Ascending aorta (tissue), 2 donors: ENCODE data around the gene SMAD6. TPM values are rescaled to one million over a fixed set of nuclear protein-coding genes. Genes with fewer than 3 reads are reported as not detected.
A peak's percentile ranks its signal among the peaks of the same experiment; 100 is the strongest.

ENCODE experiments used
- DNase-seq, 2 donors: peaks; one replicate each; pipeline ENCODE4 v3.0.0-alpha.2; 2019; ENCODE audit warnings: low spot score in 2 of 2
- H3K27ac ChIP-seq, 2 donors: fragments of 200-600 bp; sonication (generic); one replicate each; pipeline ENCODE4 v1.5.1; 2016 to 2017; ENCODE audit warnings: mild to moderate bottlenecking in 1 of 2
- H3K27me3 ChIP-seq: fragments of 200-600 bp; sonication (generic); one replicate; pipeline ENCODE4 v1.5.1; 2017
- H3K36me3 ChIP-seq, 2 donors: fragments of 200-600 bp; sonication (generic); one replicate each; pipeline ENCODE4 v1.5.1; 2016
- H3K4me1 ChIP-seq, 2 donors: fragments of 200-600 bp; sonication (generic); one replicate each; pipeline ENCODE4 v1.5.1; 2016 to 2017; ENCODE audit warnings: mild to moderate bottlenecking in 1 of 2
- H3K4me3 ChIP-seq, 2 donors: fragments of 200-600 bp; sonication (generic); one replicate each; pipeline ENCODE4 v1.5.1; 2016 to 2017; ENCODE audit warnings: mild to moderate bottlenecking in 1 of 2
- H3K9me3 ChIP-seq, 2 donors: fragments of 200-600 bp; sonication (generic); one replicate each; pipeline ENCODE4 v1.5.1; 2016
- CTCF ChIP-seq, 3 experiments: fragments of 200-600 bp in 2 of 3; fragments of 450-650 bp in 1 of 3; sonication (generic) in 2 of 3; IDR thresholded peaks; one replicate each; pipeline ENCODE4 v1.5.1; 2016 to 2019; ENCODE audit warnings: antibody characterized with exemption in 3 of 3, mild to moderate bottlenecking in 1 of 3, moderate library complexity in 1 of 3
- intact Hi-C: fragments of 100-400 bp; cut with DNase I; formaldehyde crosslinking; loops from one replicate; pipeline ENCODE4 v1.15.1; 2023
- total RNA-seq: library from RNA; depleted of rRNA; stranded (reverse); fragments of >200 nt; gene quantifications from one replicate; pipeline ENCODE4 v1.1.0, GENCODE V29; 2016

The SMAD6 gene
- total RNA-seq, 1 donor from 2014 or later: 140 TPM

- intact Hi-C loops: no loop called here
- H3K4me3 ChIP-seq: no peak overlapping the region
- H3K27ac ChIP-seq: peak overlapping the region; percentile 18 to 76
- TF ChIP-seq CTCF (IDR thresholded peaks at IDR 0.05): no peak
- no peaks in the 10 kb centered on the region for H3K9me3 ChIP-seq
- no peaks in the 10 kb centered on the region for H3K27me3 ChIP-seq
- no peak for DNase-seq
- H3K4me1 ChIP-seq: peaks cover 23 to 55% of the 10 kb centered on the region in 2 donors
- no peaks in the 10 kb centered on the region for H3K36me3 ChIP-seq
These were observed 65.2 kb downstream of the SMAD6 start for GRCh38 chr15:66767240-66767659.

GRCh38 chr15:66768987-66769386 lies 67.0 kb downstream of the SMAD6 start:
- Histone ChIP-seq H3K36me3 (no peaks in the 10 kb centered on the region), H3K9me3 (no peaks in the 10 kb centered on the region), H3K4me3 (no peak overlapping the region), H3K27me3 (no peaks in the 10 kb centered on the region), H3K27ac (peak overlapping the region in 1 of 2 donors; percentile 17), H3K4me1 (peaks cover 24 to 55% of the 10 kb centered on the region in 2 donors)
- no peak for DNase-seq
- no peak for TF ChIP-seq CTCF (IDR thresholded peaks at IDR 0.05)
- intact Hi-C loops: no loop called here

- Histone ChIP-seq H3K4me3 (no peak overlapping the region), H3K9me3 (no peaks in the 10 kb centered on the region), H3K36me3 (no peaks in the 10 kb centered on the region), H3K27ac (peak overlapping the region in 1 of 2 donors; percentile 15), H3K27me3 (no peaks in the 10 kb centered on the region), H3K4me1 (peaks cover 22 to 54% of the 10 kb centered on the region in 2 donors)
- no peak for DNase-seq
- intact Hi-C loops: no loop called here
- no peak for TF ChIP-seq CTCF (IDR thresholded peaks at IDR 0.05)
These were observed 68.7 kb downstream of the SMAD6 start for GRCh38 chr15:66770518-66771350.

GRCh38 chr15:66771351-66771650 lies 69.3 kb downstream of the SMAD6 start:
- Histone ChIP-seq H3K27me3 (no peaks in the 10 kb centered on the region), H3K36me3 (no peaks in the 10 kb centered on the region), H3K9me3 (no peaks in the 10 kb centered on the region), H3K4me3 (no peak overlapping the region), H3K27ac (peak overlapping the region in 1 of 2 donors; percentile 15), H3K4me1 (peaks cover 19 to 52% of the 10 kb centered on the region in 2 donors)
- no peak for TF ChIP-seq CTCF (IDR thresholded peaks at IDR 0.05)
- no peak for DNase-seq
- intact Hi-C loops: no loop called here

- H3K4me1 ChIP-seq: peaks cover 14 to 41% of the 10 kb centered on the region in 2 donors
- H3K36me3 ChIP-seq: no peaks in the 10 kb centered on the region
- no peak overlapping the region for H3K4me3 ChIP-seq
- no peak for DNase-seq
- no peak for TF ChIP-seq CTCF (IDR thresholded peaks at IDR 0.05)
- no peaks in the 10 kb centered on the region for H3K9me3 ChIP-seq
- no peaks in the 10 kb centered on the region for H3K27me3 ChIP-seq
- intact Hi-C loops: loop anchor here (1.0 to 2.0 kb wide), 2 partner anchors 69 to 154 kb away; no protein-coding TSS in a partner anchor
- H3K27ac ChIP-seq: peak overlapping the region; percentile 75 to 77
These were observed 70.6 kb downstream of the SMAD6 start for GRCh38 chr15:66772604-66773128.
